Activated CD4-positive, alpha-beta memory T cell treated with anti-CD3 and anti-CD28 coated beads, Interleukin-2, amount 10 ng/mL, durations not matched to agents 7 days and 5 days (primary cell): ENCODE measurements around the gene KIAA0930. TPM values are rescaled to one million over a fixed set of nuclear protein-coding genes. Genes with fewer than 3 reads are reported as not detected.

ENCODE experiments used
- CTCF ChIA-PET: fragments of 350-600 bp; sonication (Branson Sonifier 250); formaldehyde crosslinking; loops from one replicate; lab custom pipeline; 2021; ENCODE audit warnings: antibody characterized with exemption, inconsistent platforms; lab: Charles Lee
- POLR2A ChIA-PET: fragments of 350-600 bp; sonication (Branson Sonifier 250); formaldehyde crosslinking; loops from one replicate; lab custom pipeline; 2021; ENCODE audit warnings: antibody characterized with exemption; lab: Charles Lee
- DNase-seq: peaks from one replicate; pipeline ENCODE4 v3.0.0-alpha.2; 2020
- H3K27ac Mint-ChIP-seq: one replicate; pipeline ENCODE4 v1.8.0; 2021; ENCODE audit warnings: mild to moderate bottlenecking, mixed read lengths
- H3K27me3 Mint-ChIP-seq: one replicate; pipeline ENCODE4 v1.8.0; 2021; ENCODE audit warnings: mixed read lengths
- H3K36me3 Mint-ChIP-seq: one replicate; pipeline ENCODE4 v1.8.0; 2021; ENCODE audit warnings: low read depth, mixed read lengths
- H3K4me1 Mint-ChIP-seq: one replicate; pipeline ENCODE4 v1.8.0; 2021; ENCODE audit warnings: mixed read lengths
- H3K4me3 Mint-ChIP-seq: one replicate; pipeline ENCODE4 v1.8.0; 2021; ENCODE audit warnings: mild to moderate bottlenecking, mixed read lengths
- H3K9me3 Mint-ChIP-seq: one replicate; pipeline ENCODE4 v1.8.0; 2021; ENCODE audit warnings: mixed read lengths
- total RNA-seq, 2 experiments: library from RNA; stranded (reverse); gene quantifications; one replicate each; pipeline ENCODE4 v1.2.3, GENCODE V29; 2021

KIAA0930 gene
- total RNA-seq, 2 experiments from 2014 or later: 22.2 to 30.0 TPM

DNA sequence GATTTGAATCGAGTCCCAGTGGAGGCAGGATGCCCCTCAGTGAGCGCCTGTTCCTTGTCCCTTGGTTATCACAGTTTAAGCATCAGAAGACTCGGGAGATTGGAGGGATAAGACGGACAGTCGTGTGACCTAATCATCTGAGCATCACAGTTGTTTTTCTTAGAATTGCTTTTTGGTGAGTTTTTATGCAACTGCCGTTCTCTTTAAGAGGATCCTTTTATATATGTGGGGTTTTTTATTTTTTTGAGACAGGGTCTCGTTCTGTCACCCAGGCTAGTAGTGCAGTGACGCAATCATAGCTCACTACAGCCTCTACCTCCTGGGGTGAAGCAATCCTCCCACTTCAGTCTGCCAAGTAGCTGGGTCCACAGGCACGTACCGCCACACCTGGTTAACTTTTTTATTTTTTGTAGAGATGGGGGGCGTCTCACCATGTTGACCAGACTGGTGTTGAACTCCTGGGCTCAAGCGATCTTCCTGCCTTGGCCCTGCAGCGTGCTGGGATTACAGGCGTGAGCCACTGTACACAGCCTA lies 60.5 kb downstream of the KIAA0930 start:
- ChIA-PET CTCF (interaction anchor here (1.6 kb wide), 1 partner anchor 29 kb away, joined by 3 read pairs; no protein-coding TSS in a partner anchor), POLR2A (interaction anchor here (1.2 kb wide), 1 partner anchor 15 kb away, joined by 3 read pairs; no protein-coding TSS in a partner anchor)
- H3K4me1 Mint-ChIP-seq: peaks cover 61% of the 10 kb centered on the region
- no peak for DNase-seq
- peaks cover 92% of the 10 kb centered on the region for H3K36me3 Mint-ChIP-seq
- no peaks in the 10 kb centered on the region for H3K27me3 Mint-ChIP-seq
- no peak overlapping the region for H3K4me3 Mint-ChIP-seq
- H3K27ac Mint-ChIP-seq: peak overlapping the region; percentile 75
- H3K9me3 Mint-ChIP-seq: no peaks in the 10 kb centered on the region

DNA sequence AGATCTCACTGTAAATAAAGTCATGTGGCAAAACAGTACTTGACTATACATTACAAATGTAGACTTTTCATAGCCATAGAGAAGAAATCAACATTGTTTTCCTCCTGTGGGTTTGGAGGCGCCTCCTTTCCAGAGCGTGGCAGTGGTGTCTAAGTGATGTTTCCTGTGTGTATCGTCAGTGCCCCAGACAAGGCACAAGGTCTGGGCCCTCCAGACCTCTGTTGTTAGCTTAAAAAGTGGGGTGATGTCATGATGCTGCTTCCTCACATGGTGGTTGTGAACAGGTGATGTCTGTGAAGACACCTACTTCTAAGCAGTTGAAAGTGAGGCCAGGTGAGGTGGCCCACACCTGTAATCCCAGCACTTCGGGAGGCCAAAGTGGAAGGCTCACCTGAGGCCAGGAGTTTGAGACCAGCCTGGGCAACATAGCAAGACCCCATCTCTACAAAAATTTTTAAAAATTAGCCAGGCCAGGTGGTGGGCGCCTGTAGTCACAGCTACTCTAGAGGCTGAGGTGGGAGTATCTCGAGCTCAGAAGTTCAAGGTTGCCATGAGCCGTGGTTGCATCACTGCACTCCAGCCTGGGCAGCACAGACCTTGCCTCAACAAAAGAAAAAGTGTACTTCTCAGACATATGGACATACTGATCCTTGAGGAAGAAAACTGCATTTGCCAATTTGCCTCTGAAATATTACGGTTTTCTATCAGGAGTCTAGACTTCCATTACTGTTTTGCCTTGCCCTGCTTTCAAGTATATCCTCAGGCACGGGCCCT lies 61.2 kb downstream of the KIAA0930 start:
- peak; percentile 47 for DNase-seq
- no peaks in the 10 kb centered on the region for H3K27me3 Mint-ChIP-seq
- ChIA-PET POLR2A (interaction anchor here (1.0 to 1.6 kb wide), 5 partner anchors 9 to 20 kb away, joined by 3 to 9 read pairs (median 4); partner anchors contain the start of gene NUP50), CTCF (interaction anchor here (1.6 kb wide), 1 partner anchor 30 kb away, joined by 3 read pairs; no protein-coding TSS in a partner anchor)
- H3K9me3 Mint-ChIP-seq: no peaks in the 10 kb centered on the region
- peaks cover 92% of the 10 kb centered on the region for H3K36me3 Mint-ChIP-seq
- H3K4me1 Mint-ChIP-seq: peaks cover 64% of the 10 kb centered on the region
- H3K27ac Mint-ChIP-seq: peak overlapping the region; percentile 75
- no peak overlapping the region for H3K4me3 Mint-ChIP-seq

DNA sequence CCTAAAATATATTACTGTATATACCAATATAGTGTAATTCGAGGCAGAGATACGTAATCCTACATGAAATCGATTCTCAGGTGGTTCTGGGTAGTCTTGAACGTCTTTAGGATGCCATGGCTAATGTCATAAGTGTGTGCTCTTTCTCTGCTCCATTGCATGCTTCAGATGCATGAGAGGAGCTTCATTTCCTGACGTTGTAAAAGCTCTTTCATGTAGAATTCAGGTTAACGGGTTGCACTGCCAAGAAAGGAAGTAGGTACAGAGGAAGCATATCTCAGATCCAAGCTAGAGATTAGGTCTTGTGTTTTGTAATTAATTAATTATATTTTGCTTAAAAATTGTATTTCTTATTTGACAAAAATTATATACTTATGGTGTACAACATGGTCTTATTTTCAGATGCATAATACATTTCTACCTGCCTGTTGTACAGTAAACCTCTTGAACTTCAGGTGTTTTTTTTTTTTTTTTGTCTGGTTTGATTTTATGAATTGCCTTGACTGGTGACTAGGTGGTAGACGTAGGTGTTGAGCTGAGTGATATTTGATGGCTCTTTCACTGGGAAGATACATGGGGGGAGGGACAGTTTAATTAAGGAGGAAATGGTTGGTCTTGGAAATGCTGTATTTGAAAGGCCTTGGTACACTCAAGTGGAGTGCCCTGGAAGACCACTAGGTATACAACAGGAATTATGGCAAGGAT lies 67.7 kb downstream of the KIAA0930 start:
- Mint-ChIP-seq H3K4me1 (peaks cover 85% of the 10 kb centered on the region), H3K27me3 (no peaks in the 10 kb centered on the region)
- CTCF ChIA-PET: interaction anchor here (0.6 to 3.6 kb wide), 4 partner anchors 8 to 33 kb away, joined by 3 to 29 read pairs (median 4); partner anchors contain the start of gene NUP50

DNA sequence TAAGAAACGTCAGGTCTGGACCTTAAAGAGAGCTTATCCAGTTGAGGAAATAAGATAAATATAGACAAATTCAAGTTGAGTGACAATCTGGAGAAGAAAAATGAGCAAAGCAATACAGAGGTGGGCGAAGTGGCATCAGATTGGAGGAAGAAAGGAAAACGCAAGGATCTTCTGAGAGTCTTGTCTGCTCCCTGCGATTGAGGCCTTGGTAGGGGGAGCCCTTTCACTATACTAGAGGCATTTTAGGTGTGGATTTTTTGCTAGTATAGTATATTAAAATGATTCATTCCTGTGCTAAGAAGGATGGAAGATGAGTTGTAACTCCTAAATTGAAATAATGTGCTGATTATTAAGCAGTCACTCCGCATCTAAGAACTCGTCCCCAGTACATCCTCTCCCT lies 68.9 kb downstream of the KIAA0930 start:
- Mint-ChIP-seq H3K4me1 (peaks cover 85% of the 10 kb centered on the region), H3K9me3 (no peaks in the 10 kb centered on the region), H3K4me3 (no peak overlapping the region), H3K27ac (peak overlapping the region; percentile 80), H3K27me3 (no peaks in the 10 kb centered on the region), H3K36me3 (peaks cover 86% of the 10 kb centered on the region)
- CTCF ChIA-PET: interaction anchor here (1.0 to 1.4 kb wide), 2 partner anchors 11 to 34 kb away, joined by 4 read pairs; no protein-coding TSS in a partner anchor
- POLR2A ChIA-PET: interaction anchor here (1.1 to 6.0 kb wide), 2 partner anchors 7 to 14 kb away, joined by 3 to 95 read pairs; partner anchors contain the start of gene NUP50
- DNase-seq: no peak

More for the DNA sequence above, 67.7 kb downstream of the KIAA0930 start:
- peaks cover 91% of the 10 kb centered on the region for H3K36me3 Mint-ChIP-seq
- no peaks in the 10 kb centered on the region for H3K9me3 Mint-ChIP-seq
- POLR2A ChIA-PET: interaction anchor here (0.6 to 6.0 kb wide), 3 partner anchors 8 to 1415 kb away, joined by 3 to 95 read pairs (median 3); partner anchors contain the start of gene NUP50
- DNase-seq: no peak
- H3K27ac Mint-ChIP-seq: peak overlapping the region; percentile 80
- H3K4me3 Mint-ChIP-seq: peak overlapping the region; percentile 22

DNA sequence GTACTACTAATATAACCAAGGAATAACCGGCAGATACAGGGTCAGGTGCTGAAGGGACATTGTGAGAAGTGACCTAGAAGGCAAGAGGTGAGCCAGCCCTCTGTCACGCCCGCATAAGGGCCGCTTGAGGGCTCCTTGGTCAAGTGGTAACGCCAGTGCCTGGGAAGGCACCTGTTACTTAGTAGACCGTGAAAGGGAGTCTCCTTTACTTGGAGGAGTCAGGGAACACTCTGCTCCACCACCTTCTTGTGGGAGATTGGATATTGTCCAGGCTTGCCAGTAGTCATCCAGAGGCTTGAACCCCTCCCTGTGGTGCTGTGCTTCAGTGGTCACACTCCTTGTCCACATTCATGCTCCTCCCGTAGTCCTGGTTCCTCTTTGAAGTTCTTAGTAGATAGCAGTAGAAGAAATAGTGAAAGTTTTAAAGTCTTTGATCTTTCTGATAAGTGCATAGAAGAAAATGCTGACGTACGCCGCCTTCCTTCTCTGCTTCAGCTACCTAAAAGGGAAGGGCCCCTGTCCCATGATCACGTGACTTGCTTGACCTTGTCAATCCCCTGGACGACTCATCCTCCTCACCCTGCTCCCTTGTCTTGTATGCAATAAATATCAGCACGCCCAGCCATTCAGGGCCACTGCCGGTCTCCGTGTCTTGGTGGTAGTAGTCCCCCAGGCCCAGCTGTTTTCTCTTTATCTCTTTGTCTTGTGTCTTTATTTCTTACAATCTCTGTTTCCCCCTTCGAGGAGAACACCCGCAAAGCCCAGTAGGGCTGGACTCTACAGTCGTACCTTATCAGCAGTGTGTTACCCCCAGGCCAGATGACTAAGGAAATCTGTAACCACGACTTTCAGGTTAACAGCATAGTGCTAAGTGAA lies 70.9 kb downstream of the KIAA0930 start:
- H3K27me3 Mint-ChIP-seq: no peaks in the 10 kb centered on the region
- H3K36me3 Mint-ChIP-seq: peaks cover 87% of the 10 kb centered on the region
- POLR2A ChIA-PET: interaction anchor here (0.6 to 1.3 kb wide), 2 partner anchors 9 to 899 kb away, joined by 3 to 4 read pairs; no protein-coding TSS in a partner anchor
- H3K4me3 Mint-ChIP-seq: peak overlapping the region; percentile 56
- H3K4me1 Mint-ChIP-seq: peaks cover 85% of the 10 kb centered on the region
- DNase-seq: peak; percentile 50
- no peaks in the 10 kb centered on the region for H3K9me3 Mint-ChIP-seq
- CTCF ChIA-PET: no interaction called here
- peak overlapping the region; percentile 83 for H3K27ac Mint-ChIP-seq

DNA sequence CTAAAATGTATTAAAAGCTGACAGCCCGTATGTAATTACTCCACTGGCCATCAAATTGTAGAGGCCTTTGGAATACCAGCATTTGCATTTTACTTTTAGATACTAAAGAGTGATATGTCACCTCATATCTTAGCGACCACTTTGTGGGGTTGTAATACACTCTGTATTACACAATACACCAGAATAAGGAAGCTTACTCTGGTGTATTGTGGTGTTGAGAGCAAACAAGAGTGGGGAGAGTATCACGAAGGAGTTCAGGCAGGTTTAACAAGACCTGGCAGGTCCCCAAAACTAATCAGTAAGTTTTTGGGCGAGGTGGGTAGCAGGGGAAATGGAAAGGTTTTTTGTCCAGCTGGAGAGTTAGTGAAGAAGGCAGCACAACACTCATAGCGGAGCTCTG lies 73.8 kb downstream of the KIAA0930 start:
- POLR2A ChIA-PET: interaction anchor here (1.0 to 1.4 kb wide), 2 partner anchors 12 to 21 kb away, joined by 3 to 4 read pairs; no protein-coding TSS in a partner anchor
- Mint-ChIP-seq H3K4me3 (no peak overlapping the region), H3K27me3 (no peaks in the 10 kb centered on the region), H3K36me3 (peaks cover 74% of the 10 kb centered on the region), H3K27ac (peak overlapping the region; percentile 38), H3K4me1 (peaks cover 70% of the 10 kb centered on the region), H3K9me3 (no peaks in the 10 kb centered on the region)
- CTCF ChIA-PET: no interaction called here
- DNase-seq: no peak

DNA sequence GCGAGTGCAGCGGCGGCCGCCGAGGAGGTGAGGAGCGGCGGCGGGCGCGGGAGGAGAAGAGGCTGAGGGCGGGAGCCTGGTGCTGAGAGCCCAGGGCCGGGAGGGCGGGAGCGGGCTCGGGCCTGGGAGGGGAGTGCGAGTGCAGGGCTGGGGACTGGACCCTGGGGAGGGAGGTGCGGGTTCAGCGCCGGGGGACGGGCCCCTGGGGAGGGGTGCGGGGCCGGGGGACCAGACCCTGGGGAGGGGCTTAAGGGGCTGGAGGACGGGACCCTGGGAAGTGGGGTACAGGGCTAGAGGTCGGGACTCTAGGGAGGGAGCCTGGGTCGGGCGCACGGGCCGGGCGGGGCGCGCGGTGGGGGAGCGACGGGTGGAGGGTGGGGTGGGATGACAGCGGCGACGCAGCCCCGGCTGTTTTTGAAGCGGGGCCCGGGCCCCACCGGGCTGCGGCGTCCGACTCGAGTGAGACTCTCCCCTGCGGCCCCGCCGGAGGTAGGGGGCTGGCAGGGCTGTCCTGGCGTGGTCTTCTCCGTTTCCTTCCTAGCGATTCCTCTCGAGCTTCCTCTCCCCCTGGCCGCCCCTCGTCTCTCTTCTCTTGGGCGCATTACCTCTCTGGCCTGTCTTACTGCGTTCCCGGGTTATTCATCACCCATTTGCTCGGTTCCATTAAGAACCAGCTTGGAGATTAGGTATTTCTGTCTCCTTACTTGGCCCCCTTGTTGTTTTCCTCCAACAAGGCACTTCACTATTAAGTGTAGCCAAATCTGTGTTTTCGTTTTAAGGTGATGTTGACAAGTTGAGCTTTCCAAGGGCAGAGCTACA lies 76.2 kb downstream of the KIAA0930 start:
- peaks cover 63% of the 10 kb centered on the region for H3K36me3 Mint-ChIP-seq
- no peaks in the 10 kb centered on the region for H3K9me3 Mint-ChIP-seq
- H3K27ac Mint-ChIP-seq: peak overlapping the region; percentile 83
- DNase-seq: peak; percentile 38
- H3K4me1 Mint-ChIP-seq: peaks cover 67% of the 10 kb centered on the region
- CTCF ChIA-PET: interaction anchor here (0.6 to 3.3 kb wide), 4 partner anchors 10 to 499 kb away, joined by 3 to 29 read pairs (median 4); no protein-coding TSS in a partner anchor
- no peaks in the 10 kb centered on the region for H3K27me3 Mint-ChIP-seq
- POLR2A ChIA-PET: interaction anchor here (0.5 to 3.9 kb wide), 22 partner anchors 9 to 1979 kb away, joined by 3 to 95 read pairs (median 4); partner anchors contain the start of genes RIBC2 and SMC1B
- peak overlapping the region; percentile 88 for H3K4me3 Mint-ChIP-seq

DNA sequence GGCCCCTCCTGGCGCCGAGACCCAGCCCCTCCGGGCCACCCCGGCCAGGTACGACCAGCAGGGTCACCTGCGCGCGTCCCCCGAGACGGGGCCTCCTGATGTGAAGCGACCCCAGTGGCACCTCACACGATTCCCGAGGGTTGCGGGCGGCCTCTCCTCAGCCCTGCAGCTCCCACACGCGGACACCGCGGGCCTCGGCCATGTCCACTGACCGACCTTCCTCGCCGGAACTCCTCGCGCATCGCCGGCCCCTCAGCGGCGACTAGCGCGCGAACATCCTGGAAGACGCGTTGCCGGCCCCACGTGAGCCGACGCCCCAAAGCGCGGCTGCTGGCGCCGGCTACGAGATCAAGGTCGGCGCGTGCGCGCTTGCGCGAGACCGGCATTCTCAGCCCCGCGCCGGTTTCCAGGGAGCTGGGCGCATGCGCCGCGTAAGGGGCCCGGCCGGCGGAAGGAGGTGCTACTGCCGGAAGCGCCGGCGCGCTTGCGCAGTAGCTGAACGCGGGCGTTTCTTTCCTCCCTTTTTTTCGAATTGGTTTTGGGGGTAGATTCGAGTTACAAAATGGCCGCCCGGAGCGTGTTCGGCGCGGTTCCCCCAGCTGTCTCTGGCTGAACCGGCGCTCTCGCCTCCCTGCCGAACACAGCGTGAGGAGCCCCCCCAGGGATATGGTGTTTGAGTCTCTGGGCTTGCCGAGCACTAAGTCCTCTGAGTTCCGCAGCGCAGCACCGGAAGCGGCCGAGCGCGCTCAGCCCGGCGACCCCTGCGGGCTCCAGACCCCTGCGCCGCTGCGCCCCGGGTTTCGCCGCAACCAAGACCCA lies 77.0 kb downstream of the KIAA0930 start, which contains the start of gene NUP50:
TSS of gene NUP50 (plus strand) at position 475 of the 819 bp plus-strand sequence. CDS start 4,253 bp downstream, outside the sequence.
- Mint-ChIP-seq H3K4me1 (peaks cover 65% of the 10 kb centered on the region), H3K36me3 (peaks cover 57% of the 10 kb centered on the region), H3K9me3 (no peaks in the 10 kb centered on the region), H3K27ac (peak within 1 kb of the TSS; percentile 93), H3K27me3 (no peaks in the 10 kb centered on the region), H3K4me3 (peak within 1 kb of the TSS; percentile 88)
- POLR2A ChIA-PET: interaction anchor here (0.5 to 3.9 kb wide), 16 partner anchors 11 to 1978 kb away, joined by 3 to 95 read pairs (median 5); partner anchors contain the start of genes RIBC2 and SMC1B
- peak; percentile 97 for DNase-seq
- CTCF ChIA-PET: interaction anchor here (0.6 to 3.3 kb wide), 5 partner anchors 11 to 498 kb away, joined by 3 to 29 read pairs (median 5); no protein-coding TSS in a partner anchor

DNA sequence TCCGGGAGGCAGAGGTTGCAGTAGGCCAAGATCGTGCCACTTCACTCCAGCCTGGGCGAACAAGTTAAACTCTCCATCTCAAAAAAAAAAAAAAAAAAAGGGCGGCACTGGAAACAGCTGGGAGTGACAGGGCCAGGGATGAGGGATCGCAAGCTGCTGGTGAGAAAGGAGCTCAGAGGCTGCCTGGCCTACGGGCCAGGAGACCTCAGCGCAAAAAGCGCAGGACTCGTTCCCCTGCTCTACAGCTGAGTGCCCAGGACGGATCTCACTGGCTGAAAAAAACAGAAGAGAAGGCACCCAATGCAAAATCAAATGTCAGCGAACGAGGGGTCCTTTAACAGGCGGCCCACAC lies 77.6 kb downstream of the KIAA0930 start:
- ChIA-PET POLR2A (interaction anchor here (0.6 to 3.9 kb wide), 13 partner anchors 11 to 251 kb away, joined by 3 to 95 read pairs (median 7); partner anchors contain the start of genes RIBC2 and SMC1B), CTCF (interaction anchor here (0.7 to 3.3 kb wide), 3 partner anchors 11 to 60 kb away, joined by 5 to 29 read pairs (median 6); no protein-coding TSS in a partner anchor)
- Mint-ChIP-seq H3K4me1 (peaks cover 61% of the 10 kb centered on the region), H3K36me3 (peaks cover 51% of the 10 kb centered on the region), H3K4me3 (peak overlapping the region; percentile 88), H3K27ac (peak overlapping the region; percentile 91), H3K9me3 (no peaks in the 10 kb centered on the region), H3K27me3 (no peaks in the 10 kb centered on the region)
- no peak for DNase-seq

DNA sequence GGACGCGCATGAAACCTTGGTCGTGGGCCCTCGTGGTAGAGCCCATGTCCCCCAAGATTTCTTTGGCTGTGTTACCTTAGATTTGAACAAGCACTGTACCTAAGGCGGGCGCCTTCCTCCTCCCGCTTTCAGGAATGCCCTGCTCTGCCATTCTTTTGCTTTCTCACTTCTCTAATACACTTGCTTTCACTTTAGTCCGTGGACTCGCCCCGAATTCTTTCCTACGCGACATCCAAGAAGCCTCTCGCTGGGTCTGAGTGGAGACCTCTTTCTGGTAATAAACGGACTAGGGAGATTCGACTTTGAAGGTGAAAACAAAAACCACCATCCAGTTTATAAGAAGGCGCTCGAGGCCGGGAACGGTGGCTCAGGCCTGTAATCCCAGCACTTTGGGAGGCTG lies 78.2 kb downstream of the KIAA0930 start:
- POLR2A ChIA-PET: interaction anchor here (0.6 to 3.9 kb wide), 9 partner anchors 10 to 98 kb away, joined by 3 to 95 read pairs (median 7); no protein-coding TSS in a partner anchor
- peaks cover 61% of the 10 kb centered on the region for H3K4me1 Mint-ChIP-seq

More for the DNA sequence above, 78.2 kb downstream of the KIAA0930 start:
- Mint-ChIP-seq H3K4me3 (peak overlapping the region; percentile 88), H3K27me3 (no peaks in the 10 kb centered on the region), H3K27ac (peak overlapping the region; percentile 91), H3K9me3 (no peaks in the 10 kb centered on the region), H3K36me3 (peaks cover 52% of the 10 kb centered on the region)
- no peak for DNase-seq
- CTCF ChIA-PET: interaction anchor here (1.6 to 3.3 kb wide), 2 partner anchors 12 to 24 kb away, joined by 6 to 29 read pairs; no protein-coding TSS in a partner anchor
